Tongue (tissue), 2 donors: ENCODE data around the gene NFATC4. TPM values are rescaled to one million over a fixed set of nuclear protein-coding genes. Genes with fewer than 3 reads are reported as not detected.

ENCODE experiments used
- DNase-seq: peaks from one replicate; pipeline ENCODE4 v3.0.0-alpha.2; 2015
- total RNA-seq: library from RNA; depleted of rRNA; stranded (reverse); fragments of >200 nt; gene quantifications from one replicate; pipeline ENCODE4 v1.2.3, GENCODE V29; 2014

Gene NFATC4
- total RNA-seq, 1 donor from 2014 or later = 56.6 TPM

DNA sequence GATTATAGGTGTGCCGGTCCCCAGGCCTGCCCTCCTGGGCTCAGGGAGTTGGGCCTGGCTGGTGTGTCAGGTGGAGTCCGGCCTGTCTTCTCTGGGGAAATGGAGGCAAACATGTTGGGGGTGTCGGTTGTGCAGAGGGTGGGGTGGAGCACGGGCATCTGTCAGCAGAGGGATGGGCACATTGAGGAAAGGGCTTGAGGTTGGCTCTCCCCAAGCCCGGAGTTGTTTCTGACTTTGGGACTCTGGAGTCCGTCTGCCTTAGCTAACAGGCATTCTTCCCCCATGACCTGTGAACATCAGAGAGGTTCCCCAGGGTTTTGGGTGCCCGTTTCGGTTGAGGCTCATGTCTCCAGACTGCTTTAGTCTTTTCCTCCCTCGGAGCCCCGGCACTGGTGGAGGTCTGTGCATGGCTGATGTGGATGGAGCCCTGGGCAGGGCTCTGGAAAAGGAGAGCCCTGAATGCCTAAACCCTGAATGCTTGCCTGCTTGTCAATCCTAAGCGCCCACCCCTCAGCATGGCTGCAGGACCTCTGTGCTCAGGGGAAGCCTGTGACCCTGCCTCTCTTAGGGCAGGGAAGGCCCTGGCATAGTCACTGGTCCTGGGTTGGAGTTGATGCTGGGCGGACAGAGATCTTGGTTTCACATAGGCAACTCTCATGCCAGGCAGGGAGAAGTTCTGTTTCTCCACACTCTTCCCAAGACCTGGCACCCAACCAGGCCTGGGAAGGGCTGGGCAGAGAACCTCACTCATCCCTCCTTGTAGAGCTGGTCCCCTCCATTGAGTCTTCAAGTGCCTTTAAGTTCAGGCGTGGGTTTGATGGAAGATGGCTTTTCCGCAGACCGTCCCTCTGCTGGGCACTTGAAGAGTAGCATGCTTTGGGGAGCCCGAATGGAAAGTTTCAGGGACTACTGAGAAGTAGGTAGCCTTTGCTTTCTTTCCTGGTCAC is 43.7 kb downstream of the NFATC4 start:
- DNase-seq = peak; percentile 66

DNA sequence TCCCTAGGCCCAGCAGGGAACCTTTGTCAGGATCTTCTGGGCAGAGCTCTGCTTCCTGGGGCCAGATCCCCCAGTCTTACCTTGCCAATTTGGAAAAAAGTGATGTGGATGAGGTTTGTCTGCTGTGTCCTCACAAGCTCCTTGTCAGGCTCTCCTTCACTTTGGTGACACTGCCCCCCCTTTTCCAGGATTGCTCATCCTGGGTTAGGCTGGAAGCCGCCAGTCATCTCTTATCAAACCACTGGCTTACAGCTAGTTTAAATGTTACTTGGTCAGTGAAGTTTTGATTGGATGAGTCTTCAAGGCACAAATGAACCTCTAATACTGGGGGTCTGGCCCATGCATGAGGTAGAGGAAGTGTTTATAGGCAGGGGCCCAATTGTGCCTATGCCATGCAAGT is 46.1 kb downstream of the NFATC4 start:
- DNase-seq = no peak

DNA sequence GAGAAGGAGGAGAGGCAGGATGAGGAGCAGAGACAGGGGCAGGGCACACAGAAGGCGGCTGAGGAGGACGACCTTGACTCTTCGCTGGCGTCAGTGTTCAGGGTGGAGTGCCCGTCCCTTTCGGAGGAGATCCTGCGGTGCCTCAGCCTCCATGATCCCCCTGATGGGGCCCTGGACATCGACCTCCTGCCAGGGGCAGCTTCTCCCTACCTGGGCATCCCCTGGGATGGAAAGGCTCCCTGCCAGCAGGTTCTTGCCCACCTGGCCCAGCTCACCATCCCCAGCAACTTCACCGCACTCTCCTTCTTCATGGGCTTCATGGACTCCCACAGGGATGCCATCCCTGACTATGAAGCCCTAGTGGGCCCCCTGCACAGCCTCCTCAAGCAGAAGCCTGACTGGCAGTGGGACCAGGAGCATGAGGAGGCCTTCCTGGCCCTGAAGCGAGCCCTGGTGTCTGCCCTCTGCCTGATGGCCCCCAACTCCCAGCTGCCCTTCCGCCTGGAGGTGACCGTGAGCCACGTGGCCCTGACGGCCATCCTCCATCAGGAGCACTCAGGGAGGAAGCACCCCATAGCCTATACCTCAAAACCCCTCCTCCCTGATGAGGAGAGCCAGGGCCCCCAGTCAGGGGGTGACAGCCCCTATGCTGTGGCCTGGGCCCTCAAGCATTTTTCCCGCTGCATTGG is 46.9 kb downstream of the NFATC4 start:
- DNase-seq = no peak

DNA sequence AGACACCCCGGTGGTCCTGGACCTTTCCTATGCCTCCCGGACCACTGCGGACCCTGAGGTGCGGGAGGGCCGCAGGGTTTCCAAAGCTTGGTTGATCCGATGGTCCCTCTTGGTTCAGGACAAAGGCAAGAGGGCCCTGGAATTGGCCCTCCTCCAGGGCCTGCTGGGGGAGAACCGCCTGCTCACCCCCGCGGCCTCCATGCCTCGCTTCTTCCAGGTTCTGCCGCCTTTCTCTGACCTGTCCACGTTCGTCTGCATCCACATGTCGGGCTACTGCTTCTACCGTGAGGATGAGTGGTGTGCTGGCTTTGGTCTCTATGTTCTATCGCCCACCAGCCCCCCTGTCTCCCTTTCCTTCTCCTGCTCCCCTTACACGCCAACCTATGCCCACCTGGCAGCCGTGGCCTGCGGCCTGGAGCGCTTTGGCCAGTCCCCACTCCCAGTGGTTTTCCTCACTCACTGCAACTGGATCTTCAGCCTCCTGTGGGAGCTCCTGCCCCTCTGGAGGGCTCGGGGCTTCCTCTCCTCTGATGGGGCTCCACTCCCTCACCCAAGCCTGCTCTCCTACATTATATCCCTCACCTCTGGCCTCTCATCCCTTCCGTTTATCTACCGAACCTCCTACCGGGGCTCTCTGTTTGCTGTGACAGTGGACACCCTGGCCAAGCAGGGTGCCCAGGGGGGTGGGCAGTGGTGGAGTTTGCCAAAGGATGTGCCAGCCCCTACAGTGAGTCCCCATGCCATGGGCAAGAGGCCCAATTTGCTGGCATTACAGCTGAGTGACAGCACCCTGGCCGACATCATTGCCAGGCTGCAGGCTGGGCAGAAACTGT is 47.7 kb downstream of the NFATC4 start:
- no peak for DNase-seq

DNA sequence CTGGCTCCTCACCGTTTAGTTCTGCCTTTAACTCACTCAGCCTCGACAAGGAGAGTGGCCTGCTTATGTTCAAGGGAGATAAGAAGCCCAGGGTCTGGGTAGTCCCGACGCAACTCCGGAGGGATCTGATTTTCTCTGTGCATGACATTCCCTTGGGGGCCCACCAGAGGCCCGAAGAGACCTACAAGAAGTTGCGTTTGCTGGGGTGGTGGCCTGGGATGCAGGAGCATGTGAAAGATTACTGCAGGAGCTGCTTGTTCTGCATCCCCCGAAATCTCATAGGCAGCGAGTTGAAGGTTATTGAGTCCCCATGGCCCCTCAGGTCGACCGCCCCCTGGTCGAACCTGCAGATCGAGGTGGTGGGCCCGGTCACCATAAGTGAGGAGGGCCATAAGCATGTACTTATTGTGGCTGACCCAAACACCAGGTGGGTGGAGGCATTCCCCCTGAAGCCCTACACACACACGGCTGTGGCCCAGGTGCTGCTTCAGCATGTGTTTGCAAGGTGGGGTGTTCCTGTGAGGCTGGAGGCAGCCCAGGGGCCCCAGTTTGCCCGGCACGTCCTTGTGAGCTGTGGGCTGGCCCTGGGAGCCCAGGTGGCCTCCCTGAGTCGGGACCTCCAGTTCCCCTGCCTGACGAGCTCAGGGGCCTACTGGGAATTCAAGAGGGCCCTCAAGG is 48.4 kb downstream of the NFATC4 start:
- no peak for DNase-seq

DNA sequence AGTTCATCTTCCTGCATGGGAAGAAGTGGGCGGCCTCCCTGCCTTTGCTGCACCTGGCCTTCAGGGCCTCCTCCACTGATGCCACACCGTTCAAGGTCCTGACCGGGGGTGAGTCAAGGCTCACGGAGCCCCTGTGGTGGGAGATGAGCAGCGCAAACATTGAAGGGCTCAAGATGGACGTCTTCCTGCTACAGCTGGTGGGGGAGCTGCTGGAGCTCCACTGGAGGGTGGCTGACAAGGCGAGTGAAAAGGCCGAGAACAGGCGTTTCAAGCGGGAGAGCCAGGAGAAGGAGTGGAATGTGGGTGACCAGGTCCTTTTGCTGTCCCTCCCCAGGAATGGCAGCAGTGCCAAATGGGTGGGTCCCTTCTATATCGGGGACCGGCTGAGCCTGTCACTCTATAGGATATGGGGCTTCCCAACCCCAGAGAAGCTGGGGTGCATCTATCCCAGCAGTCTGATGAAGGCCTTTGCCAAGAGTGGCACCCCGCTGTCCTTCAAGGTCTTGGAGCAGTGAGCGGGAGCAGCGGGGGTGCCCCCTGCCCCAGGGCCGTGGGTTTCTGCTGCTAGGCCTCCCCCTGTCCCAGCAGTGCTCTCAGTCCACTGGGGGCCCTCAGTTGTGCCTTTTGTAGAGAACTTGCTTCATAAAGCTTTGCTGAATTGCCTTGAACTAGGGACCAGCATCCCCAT is 49.1 kb downstream of the NFATC4 start:
- DNase-seq = no peak

DNA sequence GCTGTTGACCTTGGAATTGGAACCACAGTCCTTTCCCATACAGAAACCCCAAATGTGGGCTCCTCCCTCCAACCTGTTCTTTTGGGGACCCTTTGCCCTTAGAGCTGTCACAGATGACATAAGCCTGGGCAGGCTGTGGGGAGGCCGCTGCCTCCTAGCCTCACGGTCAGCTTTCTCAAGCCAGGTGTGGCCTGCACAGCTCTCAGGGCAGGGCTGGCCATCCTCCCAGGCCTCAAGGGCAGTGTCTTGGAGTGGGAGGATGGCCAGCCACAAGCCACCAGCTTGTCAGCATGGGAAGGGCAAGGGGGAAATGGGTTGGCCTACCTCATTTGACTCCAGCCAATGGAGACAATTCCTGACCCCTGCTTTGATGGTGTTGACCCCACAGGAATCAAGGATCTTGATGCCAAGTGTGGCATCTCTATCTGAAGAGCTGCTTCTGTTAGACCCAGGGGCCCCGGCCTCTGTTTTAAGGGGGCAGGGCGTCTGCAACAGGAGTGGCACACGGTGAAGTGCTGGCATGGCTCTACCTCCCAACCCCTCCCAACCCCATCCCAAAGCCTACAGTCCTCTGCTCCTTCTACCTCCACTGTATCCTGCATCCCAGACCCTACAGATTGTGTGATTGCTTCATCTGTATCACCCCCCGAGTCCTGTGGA is 50.0 kb downstream of the NFATC4 start:
- DNase-seq = no peak

DNA sequence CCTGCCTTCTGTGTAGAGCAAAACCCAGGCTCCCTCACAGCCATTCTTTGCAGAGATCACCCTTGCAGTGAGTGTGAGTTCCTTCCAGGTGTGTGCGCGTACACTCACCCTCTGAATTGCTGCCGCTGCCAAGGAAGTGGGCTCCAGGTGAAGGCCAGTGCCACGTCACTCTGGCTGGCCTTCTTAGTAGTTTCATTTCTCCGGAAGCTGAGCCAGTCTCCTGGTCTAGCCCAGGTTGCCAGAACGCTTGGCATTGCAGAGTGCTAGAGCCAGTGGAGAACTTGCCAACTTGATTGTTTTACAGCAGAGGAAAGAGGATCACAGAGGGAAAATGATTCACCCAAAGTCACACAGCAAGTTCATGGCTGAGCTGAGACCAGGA is 50.5 kb downstream of the NFATC4 start:
- DNase-seq = no peak

DNA sequence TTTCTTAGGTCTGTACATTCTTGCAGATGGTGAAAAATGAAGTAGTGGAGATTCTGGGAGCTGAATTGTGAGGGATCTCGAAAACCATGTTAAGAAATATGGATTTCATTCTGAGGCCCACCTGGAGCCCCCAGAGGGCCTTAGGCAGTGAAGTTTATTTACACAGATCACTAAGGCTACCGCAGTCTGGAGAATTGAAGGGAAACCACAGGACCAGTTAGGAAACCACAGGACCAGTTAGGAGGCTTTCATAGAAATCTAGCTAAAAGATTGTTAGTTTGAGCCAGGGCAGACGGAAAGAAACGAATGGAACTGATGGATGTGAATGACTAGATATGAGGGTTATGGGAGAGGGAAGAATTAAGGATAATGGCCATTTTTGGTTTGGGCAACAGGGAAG is 54.3 kb downstream of the NFATC4 start:
- no peak for DNase-seq

DNA sequence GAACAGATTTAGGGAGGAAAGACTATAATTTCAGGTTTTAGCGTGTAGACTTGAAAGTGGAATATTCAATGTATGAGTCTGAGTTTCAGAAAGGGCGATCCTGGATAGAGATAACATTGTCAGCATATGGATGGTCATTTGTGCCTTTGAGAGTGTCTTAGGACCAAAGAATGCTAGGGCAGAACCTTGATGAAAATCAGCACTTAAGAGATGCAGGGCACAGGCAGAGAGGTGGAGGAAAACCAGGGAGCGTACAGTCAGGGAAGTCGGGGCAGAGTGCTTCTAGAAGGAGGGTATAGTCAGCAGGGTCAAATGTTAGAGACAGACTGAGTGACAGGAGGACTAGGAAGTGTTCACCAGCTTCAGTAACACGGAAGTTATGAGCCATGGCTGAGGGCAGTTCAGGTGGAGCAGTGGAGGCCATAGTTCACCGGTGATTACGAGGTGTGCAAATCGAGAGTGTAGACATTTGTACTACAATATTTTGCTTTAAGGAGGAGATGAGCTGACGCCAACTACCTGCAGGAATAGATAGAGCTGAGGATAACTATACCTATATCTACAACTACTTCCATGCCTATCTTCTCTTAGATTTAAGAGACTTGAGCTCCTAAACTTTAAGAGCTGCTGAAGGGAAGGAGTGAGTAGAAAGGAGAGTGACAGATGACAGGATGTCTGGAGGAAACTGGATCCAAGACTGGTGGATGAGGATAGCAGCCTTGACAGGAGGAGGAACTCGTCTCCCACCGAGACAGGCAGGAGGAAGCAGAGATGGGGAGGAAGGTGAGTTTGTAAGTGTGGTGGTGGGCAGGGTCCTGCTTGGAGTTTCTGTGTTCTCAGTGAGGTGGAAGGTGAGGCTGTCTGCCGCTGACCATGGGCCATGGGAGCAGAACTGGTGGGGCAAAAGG is 55.0 kb downstream of the NFATC4 start:
- DNase-seq = no peak

DNA sequence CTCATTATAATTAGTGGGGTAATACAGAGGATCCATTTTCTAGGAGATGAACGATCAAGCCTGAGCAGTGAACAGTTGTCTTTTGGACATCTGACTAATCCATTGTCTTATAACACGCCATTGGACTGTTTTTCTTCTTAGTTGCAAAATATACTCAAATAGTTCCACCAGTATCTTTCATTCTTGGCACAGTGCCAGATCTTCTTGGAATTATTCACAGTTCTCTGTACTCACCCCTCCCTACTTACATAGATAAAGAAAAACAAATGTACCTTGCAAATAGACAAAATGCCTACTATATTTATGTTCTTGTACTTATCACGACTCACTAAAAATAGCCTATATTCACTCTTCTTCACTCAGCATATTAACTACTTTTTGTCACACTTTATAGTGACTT is 57.7 kb downstream of the NFATC4 start:
- DNase-seq = peak; percentile 55

DNA sequence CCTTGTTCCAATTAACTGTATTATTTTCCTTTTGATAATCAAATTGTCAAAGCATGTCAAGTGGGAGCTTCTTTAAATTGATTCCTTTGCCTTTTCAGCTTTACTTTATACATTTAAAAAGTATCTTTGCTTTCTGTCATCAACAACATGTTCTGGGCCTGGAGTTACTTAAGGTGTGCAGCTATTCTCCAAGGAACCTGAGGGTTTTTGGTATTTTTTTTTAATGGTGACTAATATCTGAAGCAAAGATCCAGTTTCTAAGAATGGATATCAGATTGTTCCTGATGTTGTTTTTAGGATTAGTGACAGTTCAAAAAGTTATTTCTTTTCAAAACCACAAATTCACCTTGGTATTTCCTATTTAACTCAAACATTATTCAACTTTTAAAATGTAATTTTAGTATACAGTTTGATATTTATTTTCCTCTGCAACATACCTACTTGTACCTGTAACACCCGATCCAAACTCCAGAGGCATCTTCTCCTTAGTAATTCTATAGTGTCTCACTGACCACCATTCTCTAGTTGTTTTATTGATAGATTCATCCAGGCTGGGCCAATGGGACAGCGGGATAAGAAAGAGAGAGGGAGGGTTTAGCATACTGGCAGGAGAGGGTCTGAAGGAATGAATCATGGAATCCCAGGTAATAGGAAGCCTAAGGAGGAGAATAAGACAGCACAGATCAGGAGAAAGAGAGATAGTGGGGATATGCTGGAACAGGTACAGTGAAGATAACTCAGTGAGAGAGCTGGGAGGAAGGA is 58.3 kb downstream of the NFATC4 start:
- DNase-seq = no peak

DNA sequence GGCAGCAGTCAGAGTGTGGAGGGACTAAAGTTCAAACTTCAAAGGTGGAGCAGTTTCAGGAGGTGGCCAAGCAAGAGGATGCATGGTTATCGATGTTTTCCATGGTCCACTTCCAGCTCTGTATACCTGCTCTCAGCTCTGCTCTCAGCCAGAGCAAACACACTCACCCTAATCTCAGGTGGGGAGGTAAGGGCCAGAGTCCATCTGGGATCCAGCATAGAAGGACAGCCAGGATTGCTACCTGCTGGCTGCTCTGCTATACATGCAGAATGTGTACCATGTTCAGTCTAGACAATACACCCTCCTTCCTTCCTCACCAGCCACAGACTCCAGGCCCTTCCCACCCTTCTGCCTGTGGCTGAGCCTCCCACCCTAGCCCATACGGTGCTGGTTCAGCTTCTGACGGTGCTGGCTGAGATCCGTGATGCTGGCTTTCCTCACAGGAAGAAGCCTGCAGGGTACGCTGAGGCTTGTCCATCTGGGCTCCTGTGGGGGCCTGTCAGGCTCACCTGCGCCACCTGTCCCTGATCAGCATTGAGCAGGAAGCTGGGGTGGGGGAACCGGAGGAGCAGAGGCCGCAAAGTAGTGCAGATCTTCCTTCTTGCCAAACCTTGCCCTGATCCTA is 59.0 kb downstream of the NFATC4 start:
- DNase-seq = no peak

DNA sequence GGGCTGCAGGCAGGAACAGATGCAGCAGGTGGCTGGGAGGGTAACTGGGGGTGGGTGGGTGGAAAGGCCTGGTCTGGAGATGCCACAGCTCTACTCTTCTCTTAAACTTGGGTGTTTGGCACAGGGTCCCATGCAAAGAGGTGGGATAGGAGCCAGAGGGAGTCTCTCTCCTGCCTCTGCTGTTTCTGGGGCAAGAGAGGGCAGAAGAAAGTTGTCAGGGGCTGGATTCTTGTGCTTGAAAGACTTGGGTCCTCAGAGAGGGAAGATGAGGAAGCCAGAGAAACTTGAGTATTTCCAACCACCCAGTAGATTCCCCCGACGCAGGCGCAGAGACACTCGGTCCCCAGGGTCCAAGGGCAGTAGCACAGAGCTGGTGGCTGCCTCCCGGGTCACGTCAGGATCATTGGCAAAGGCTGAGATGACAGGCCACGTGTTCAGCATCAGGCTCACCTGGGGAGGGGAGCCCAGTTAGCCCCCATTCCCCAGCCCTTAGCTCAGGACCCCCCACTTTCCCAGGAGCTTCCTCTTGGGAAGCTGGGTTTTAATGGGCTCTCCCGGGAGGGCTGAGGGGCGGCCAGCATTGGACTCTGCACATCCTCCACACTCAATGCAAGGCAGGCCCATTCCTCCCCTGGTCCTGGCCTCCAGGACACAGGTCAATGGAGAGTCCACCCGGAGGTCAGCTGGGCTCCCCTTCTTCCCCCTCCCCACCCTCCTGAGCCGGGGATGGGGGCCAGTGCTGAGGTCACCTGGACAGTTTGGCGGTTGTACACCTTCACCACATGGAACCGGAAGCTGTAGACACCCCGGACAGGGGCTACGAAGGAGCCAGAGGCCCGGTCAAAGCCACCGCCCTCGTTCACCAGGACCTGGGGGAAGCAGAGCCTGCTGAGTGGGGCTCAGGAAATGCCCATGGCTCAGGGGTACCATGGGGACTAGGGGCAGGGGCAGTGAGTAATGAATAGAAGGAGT is 59.8 kb downstream of the NFATC4 start:
- no peak for DNase-seq

DNA sequence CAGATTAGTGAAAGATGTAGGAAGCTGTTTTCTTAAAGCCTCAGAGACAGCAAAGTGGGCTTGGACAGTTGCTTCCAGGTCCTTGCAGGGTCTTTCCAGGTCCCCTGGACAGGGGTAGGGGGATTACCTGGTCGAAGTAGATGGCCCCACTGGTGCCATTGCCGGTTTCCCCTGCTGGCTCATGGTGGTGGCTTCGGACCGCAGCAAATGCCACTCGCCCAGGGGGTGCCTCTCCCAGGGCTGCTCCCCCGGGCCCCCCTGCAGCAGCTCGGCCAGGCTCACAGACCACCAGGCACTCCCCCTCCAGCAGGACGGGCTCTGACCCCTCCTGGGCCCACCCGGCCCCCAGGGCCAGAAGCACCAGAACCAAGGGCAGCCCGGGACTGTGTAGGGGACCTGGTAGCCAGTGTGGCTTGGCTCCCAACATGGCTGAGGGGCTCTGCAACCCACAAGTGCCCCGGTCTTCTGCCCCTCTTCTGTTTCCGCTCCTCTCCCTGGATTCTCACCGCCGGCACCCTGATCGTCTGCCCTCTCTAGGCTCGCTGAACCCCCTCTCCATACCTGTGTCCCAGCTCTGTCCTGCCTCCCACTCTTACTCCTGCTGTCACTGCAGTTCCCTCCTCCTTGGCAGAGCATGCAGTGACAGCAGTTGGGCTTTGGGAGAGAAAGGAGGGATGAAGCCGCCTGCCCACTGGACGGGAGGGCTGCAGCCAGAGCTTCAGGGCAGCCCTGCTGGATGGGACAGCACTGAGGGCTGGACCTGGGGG is 60.8 kb downstream of the NFATC4 start:
- DNase-seq = peak; percentile 35
